K562 (cell line): Measurements from ENCODE around the gene ILF2. TPM values are rescaled to one million over a fixed set of nuclear protein-coding genes. Genes with fewer than 3 reads are reported as not detected.

Source experiments
- CBX3 ChIP-seq, 2 experiments: IDR thresholded peaks; 1 replicate in 1 of 2; 2 replicates in 1 of 2; pipeline ENCODE4 v1.6.1; 2012; ENCODE audit warnings: inconsistent platforms in 2 of 2, low read length in 2 of 2, borderline replicate concordance in 1 of 2, control low read depth in 1 of 2
- ELK1 ChIP-seq: sonication (generic); formaldehyde crosslinking; IDR thresholded peaks from 2 replicates; pipeline ENCODE4 v1.8.1; 2022; ENCODE audit warnings: missing genetic modification reagents
- KAT7 ChIP-seq: sonication (generic); formaldehyde crosslinking; IDR thresholded peaks from 2 replicates; pipeline ENCODE4 v1.8.0; 2022; ENCODE audit warnings: missing genetic modification reagents, mild to moderate bottlenecking, borderline replicate concordance
- KDM4B ChIP-seq, 2 experiments: fragments of 450-650 bp in 1 of 2; sonication (generic) in 1 of 2; IDR thresholded peaks; 2 replicates each; pipeline ENCODE4 v1.6.1; 2016 to 2017; ENCODE audit warnings: borderline replicate concordance in 2 of 2, antibody characterized with exemption in 1 of 2, low read depth in 1 of 2, mild to moderate bottlenecking in 1 of 2
- KHSRP ChIP-seq: fragments of 450-650 bp; IDR thresholded peaks from 2 replicates; pipeline ENCODE4 v1.6.1; 2017
- LEF1 ChIP-seq: fragments of 450-650 bp; IDR thresholded peaks from 2 replicates; pipeline ENCODE4 v1.6.1; 2016; ENCODE audit warnings: mild to moderate bottlenecking
- NFRKB ChIP-seq: fragments of 450-650 bp; IDR thresholded peaks from 2 replicates; pipeline ENCODE4 v1.6.1; 2016; ENCODE audit warnings: low read depth
- REST ChIP-seq, 2 experiments: fragments of 450-650 bp; formaldehyde crosslinking in 1 of 2; IDR thresholded peaks; 2 replicates each; pipeline versions ENCODE4 v1.4.0 to v1.6.1; 2014 to 2020; ENCODE audit warnings: mild to moderate bottlenecking in 2 of 2, borderline replicate concordance in 1 of 2, low read depth in 1 of 2
- SRSF7 ChIP-seq: fragments of 200-400 bp; formaldehyde crosslinking; optimal IDR thresholded peaks from 2 replicates; pipeline ENCODE3; 2017; ENCODE audit warnings: mild to moderate bottlenecking, low read depth, low read length
- THAP7 ChIP-seq: fragments of 250-450 bp; sonication (Bioruptor Pico); IDR thresholded peaks from 2 replicates; pipeline ENCODE4 v1.5.0; 2021
- ZNF24 ChIP-seq: fragments of 450-650 bp; IDR thresholded peaks from 2 replicates; pipeline ENCODE4 v1.6.1; 2016
- ZNF518B ChIP-seq: fragments of 250-450 bp; sonication (Bioruptor Pico); IDR thresholded peaks from 2 replicates; pipeline ENCODE4 v1.5.0; 2021; ENCODE audit warnings: mild to moderate bottlenecking, moderate library complexity
- ZNF77 ChIP-seq: fragments of 250-450 bp; sonication (Bioruptor Pico); IDR thresholded peaks from 2 replicates; pipeline ENCODE4 v1.5.0; 2020
- polyA plus RNA-seq, 8 experiments: library from polyadenylated mRNA; depleted of rRNA in 4 of 8; stranded (reverse) in 5 of 8; unstranded in 3 of 8; fragments of >200 nt; fragmentation: Nextera tagmentation in 2 of 8; fragmentation: Illumina TruSeq in 1 of 8; extraction: Ambion mirVana in 2 of 8; extraction: Trizol in 1 of 8; gene quantifications; 2 replicates each; pipeline versions ENCODE4 v1.2.1 to v1.2.3, GENCODE V29; 2011 to 2014; ENCODE audit warnings: inconsistent platforms in 1 of 8, missing spikeins in 1 of 8
- total RNA-seq, 7 experiments: library from RNA; depleted of rRNA in 6 of 7; stranded (reverse); fragments of >200 nt in 6 of 7; fragmentation: Illumina TruSeq in 2 of 7; extraction: Trizol in 2 of 7; gene quantifications; 2 replicates each; pipeline versions ENCODE4 v1.2.1 to v1.2.3, GENCODE V29; 2011 to 2021; ENCODE audit warnings: low replicate concordance in 1 of 7

ILF2 gene
- total and polyA plus RNA-seq, 9 of the 15 experiments (the other 6 are each of a cell fraction or from before 2014, with no cell fraction given): 282 to 726 (median 474) TPM

GRCh38 chr1:153670859-153671627 is at the start of gene ILF2 (continued):
- TF ChIP-seq REST (IDR thresholded peaks at IDR 0.05; ENCODE audit: borderline replicate concordance) (no peak), REST (CRISPR knock-in tag; IDR thresholded peaks at IDR 0.05; ENCODE audit: low read depth) (no peak), THAP7 (0 out of 2 replicates have a peak, but pooled peaks have one; percentile 62), KDM4B (IDR thresholded peaks at IDR 0.05; ENCODE audit: borderline replicate concordance in 2 of 2, low read depth in 1 of 2) (no peak), ZNF24 (peak; percentile 89), SRSF7 (no peak), CBX3 (IDR thresholded peaks at IDR 0.05; ENCODE audit: borderline replicate concordance in 1 of 2, low read length in 2 of 2) (peak in 1 of 2 experiments; percentile 51; a peak in 2 of 3 replicates), LEF1 (no peak), KHSRP (no peak), ELK1 (CRISPR knock-in tag) (no peak), ZNF77 (no peak), ZNF518B (CRISPR knock-in tag) (no peak), NFRKB (peak; percentile 95), KAT7 (peak; percentile 88; the same call in 1 of the 2 replicates)
